ENCODE results near the gene DGKQ.
"Not testable (repeated sequence)": the region's sequence is repeated elsewhere in the genome, so short reads cannot be mapped to it uniquely, and the experiment has no call there.

DGKQ gene

GRCh38 chr4:931960-932712, 41.2 kb downstream of the DGKQ start, which contains the start of the genes GAK and TMEM175:
Gene GAK (minus strand): TSS chr4:932316. CDS start chr4:932187, 129 bp downstream.
Gene TMEM175 (plus strand): TSS chr4:932460. CDS start chr4:947740, 15,280 bp downstream.
- CTCF ChIA-PET = interaction anchor here (0.7 to 1.3 kb wide), 5 partner anchors 8 to 424 kb away, joined by 3 to 6 read pairs (median 3); no protein-coding TSS in a partner anchor
- POLR2A ChIA-PET = interaction anchor here (1.0 kb wide), 1 partner anchor 8 kb away, joined by 7 read pairs; no protein-coding TSS in a partner anchor
- TF ChIP-seq CTCF (IDR thresholded peaks at IDR 0.05; ENCODE audit: control extremely low read depth, extremely low read depth, low read depth, missing control alignments) = peak; percentile 1
- DNase-seq (ENCODE audit: extremely low spot score) = peak; percentile 98

GRCh38 chr4:931194-931959, 42.0 kb downstream of the DGKQ start:
- POLR2A ChIA-PET = interaction anchor here (1.0 kb wide), 1 partner anchor 7 kb away, joined by 7 read pairs; no protein-coding TSS in a partner anchor
- no peak for TF ChIP-seq CTCF (IDR thresholded peaks at IDR 0.05; ENCODE audit: control extremely low read depth, extremely low read depth, low read depth, missing control alignments)
- CTCF ChIA-PET = interaction anchor here (0.9 to 1.3 kb wide), 3 partner anchors 34 to 425 kb away, joined by 3 to 6 read pairs (median 3); no protein-coding TSS in a partner anchor
- DNase-seq (ENCODE audit: extremely low spot score) = no peak

- DNase-seq (ENCODE audit: extremely low spot score) = no peak
- CTCF ChIA-PET = interaction anchor here (0.9 to 1.3 kb wide), 3 partner anchors 33 to 257 kb away, joined by 3 to 4 read pairs (median 3); partner anchors contain the start of genes ATP5ME and MYL5
- POLR2A ChIA-PET = no interaction called here
- no peak for TF ChIP-seq CTCF (IDR thresholded peaks at IDR 0.05; ENCODE audit: control extremely low read depth, extremely low read depth, low read depth, missing control alignments)
Observed at GRCh38 chr4:930827-931193, 42.6 kb downstream of the DGKQ start.

GRCh38 chr4:930028-930551, 43.3 kb downstream of the DGKQ start:
- POLR2A ChIA-PET = no interaction called here
- no peak for DNase-seq (ENCODE audit: extremely low spot score)
- CTCF ChIA-PET = interaction anchor here (0.9 to 1.4 kb wide), 4 partner anchors 8 to 256 kb away, joined by 3 to 4 read pairs (median 3); partner anchors contain the start of genes ATP5ME and MYL5
- TF ChIP-seq CTCF (IDR thresholded peaks at IDR 0.05; ENCODE audit: control extremely low read depth, extremely low read depth, low read depth, missing control alignments) = no peak

- POLR2A ChIA-PET = no interaction called here
- no peak for TF ChIP-seq CTCF (IDR thresholded peaks at IDR 0.05; ENCODE audit: control extremely low read depth, extremely low read depth, low read depth, missing control alignments)
- no peak for DNase-seq (ENCODE audit: extremely low spot score)
- CTCF ChIA-PET = interaction anchor here (1.4 kb wide), 1 partner anchor 8 kb away, joined by 3 read pairs; no protein-coding TSS in a partner anchor
Observed at GRCh38 chr4:929096-929765, 44.1 kb downstream of the DGKQ start.

- CTCF ChIA-PET; POLR2A ChIA-PET; DNase-seq (ENCODE audit: extremely low spot score): not testable (repeated sequence)
Observed at GRCh38 chr4:927566-927965, 45.8 kb downstream of the DGKQ start.
